ENCODE results near the gene NUTF2. TPM values are rescaled to one million over a fixed set of nuclear protein-coding genes. Genes with fewer than 3 reads are reported as not detected.
A peak's percentile ranks its signal among the peaks of the same experiment; 100 is the strongest.
"Not testable (repeated sequence)": the region's sequence is repeated elsewhere in the genome, so short reads cannot be mapped to it uniquely, and the experiment has no call there.

The NUTF2 gene
- polyA plus RNA-seq, 2 donors, result 95.4 to 109 TPM

GRCh38 chr16:67833415-67834241 lies 13.1 kb upstream of the NUTF2 start:
- peak overlapping the region; percentile 76 to 89 for H3K4me3 ChIP-seq (ENCODE audit: low read depth in 1 of 2, low read length in 2 of 2)
- no peaks in the 10 kb centered on the region for H3K27me3 ChIP-seq (ENCODE audit: control insufficient read depth in 1 of 2, insufficient read depth in 2 of 2, low read length in 2 of 2)
- WGBS, 2 donors, result 0% methylated on average over 49 of the region's 49 CpGs
- peaks cover 0 to 4% of the 10 kb centered on the region in 2 donors for H3K4me1 ChIP-seq (ENCODE audit: control insufficient read depth in 2 of 2, insufficient read depth in 2 of 2, low read length in 1 of 2)
- peaks cover 13 to 32% of the 10 kb centered on the region in 2 donors for H3K36me3 ChIP-seq (ENCODE audit: control insufficient read depth in 2 of 2, insufficient read depth in 2 of 2, low read length in 1 of 2)
- peak overlapping the region; percentile 22 to 85 for H3K27ac ChIP-seq (ENCODE audit: low read depth in 2 of 2, low read length in 1 of 2)
- no peaks in the 10 kb centered on the region for H3K9me3 ChIP-seq (ENCODE audit: control insufficient read depth in 2 of 2, insufficient read depth in 1 of 2, low read depth in 1 of 2, low read length in 1 of 2)

- WGBS, 2 donors, result 79 to 83% methylated on average over 10 of the region's 10 CpGs
- Histone ChIP-seq H3K4me1 (ENCODE audit: control insufficient read depth in 2 of 2, insufficient read depth in 2 of 2, low read length in 1 of 2) (peaks cover 0 to 4% of the 10 kb centered on the region in 2 donors), H3K27me3 (ENCODE audit: control insufficient read depth in 1 of 2, insufficient read depth in 2 of 2, low read length in 2 of 2) (no peaks in the 10 kb centered on the region), H3K27ac (ENCODE audit: low read depth in 2 of 2, low read length in 1 of 2) (no peak overlapping the region), H3K4me3 (ENCODE audit: low read depth in 1 of 2, low read length in 2 of 2) (peak overlapping the region in 1 of 2 donors; percentile 89), H3K36me3 (ENCODE audit: control insufficient read depth in 2 of 2, insufficient read depth in 2 of 2, low read length in 1 of 2) (peaks cover 9 to 27% of the 10 kb centered on the region in 2 donors), H3K9me3 (ENCODE audit: control insufficient read depth in 2 of 2, insufficient read depth in 1 of 2, low read depth in 1 of 2, low read length in 1 of 2) (no peaks in the 10 kb centered on the region)
These were observed 12.5 kb upstream of the NUTF2 start for GRCh38 chr16:67834242-67834614.

DNA sequence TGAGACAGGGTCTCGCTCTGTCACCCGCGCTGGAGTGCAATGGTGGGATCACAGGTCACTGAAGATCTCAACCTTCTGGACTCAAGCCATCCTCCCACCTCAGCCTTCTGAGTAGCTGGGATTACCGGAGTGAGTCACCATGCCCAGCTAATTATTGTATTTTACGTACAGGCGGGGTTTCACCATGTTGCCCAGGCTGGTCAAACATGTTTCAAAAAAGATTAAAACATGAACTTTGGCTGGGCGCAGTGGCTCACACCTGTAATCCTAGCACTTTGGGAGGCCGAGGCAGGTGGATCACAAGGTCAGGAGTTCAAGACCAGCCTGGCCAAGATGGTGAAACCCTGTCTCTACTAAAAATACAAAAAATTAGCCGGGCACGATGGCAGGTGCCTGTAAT lies 9.5 kb upstream of the NUTF2 start:
- not testable (repeated sequence) for H3K36me3 ChIP-seq (ENCODE audit: control insufficient read depth in 2 of 2, insufficient read depth in 2 of 2, low read length in 1 of 2); H3K4me3 ChIP-seq (ENCODE audit: low read depth in 1 of 2, low read length in 2 of 2); H3K4me1 ChIP-seq (ENCODE audit: control insufficient read depth in 2 of 2, insufficient read depth in 2 of 2, low read length in 1 of 2); H3K27me3 ChIP-seq (ENCODE audit: control insufficient read depth in 1 of 2, insufficient read depth in 2 of 2, low read length in 2 of 2); H3K9me3 ChIP-seq (ENCODE audit: control insufficient read depth in 2 of 2, insufficient read depth in 1 of 2, low read depth in 1 of 2, low read length in 1 of 2)
- 62 to 66% methylated on average over 10 of the region's 10 CpGs for WGBS, 2 donors
- peak overlapping the region in 1 of 2 donors; percentile 16 for H3K27ac ChIP-seq (ENCODE audit: low read depth in 2 of 2, low read length in 1 of 2)

DNA sequence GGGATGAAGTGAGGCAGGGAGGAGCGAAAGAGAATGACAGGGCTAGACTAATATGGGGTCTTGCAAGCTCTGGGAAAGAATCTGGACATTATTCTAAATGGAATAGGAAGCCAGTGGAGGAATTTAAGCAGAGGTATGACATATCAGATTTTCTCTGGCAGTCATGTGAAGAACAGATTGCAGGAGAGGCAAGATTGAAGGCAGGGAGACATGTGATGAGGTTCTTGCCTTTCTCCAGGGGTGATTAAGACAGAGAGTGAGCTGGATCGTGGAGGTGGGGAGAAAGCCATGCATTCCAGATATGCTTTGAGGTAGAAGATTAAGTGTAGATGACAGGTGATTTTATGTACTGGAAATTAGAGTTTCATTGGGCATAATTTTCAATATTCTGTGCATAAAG lies 8.9 kb upstream of the NUTF2 start:
- 90 to 92% methylated on average over 2 of the region's 2 CpGs for WGBS, 2 donors
- no peak overlapping the region for H3K27ac ChIP-seq (ENCODE audit: low read depth in 2 of 2, low read length in 1 of 2)
- H3K9me3 ChIP-seq (ENCODE audit: control insufficient read depth in 2 of 2, insufficient read depth in 1 of 2, low read depth in 1 of 2, low read length in 1 of 2), result no peaks in the 10 kb centered on the region

GRCh38 chr16:67841198-67841815 lies 5.4 kb upstream of the NUTF2 start:
- 37 to 47% methylated on average over 17 of the region's 17 CpGs for WGBS, 2 donors
- Histone ChIP-seq H3K4me1 (ENCODE audit: control insufficient read depth in 2 of 2, insufficient read depth in 2 of 2, low read length in 1 of 2) (peaks cover 3 to 24% of the 10 kb centered on the region in 2 donors), H3K9me3 (ENCODE audit: control insufficient read depth in 2 of 2, insufficient read depth in 1 of 2, low read depth in 1 of 2, low read length in 1 of 2) (no peaks in the 10 kb centered on the region), H3K27me3 (ENCODE audit: control insufficient read depth in 1 of 2, insufficient read depth in 2 of 2, low read length in 2 of 2) (no peaks in the 10 kb centered on the region), H3K4me3 (ENCODE audit: low read depth in 1 of 2, low read length in 2 of 2) (peak overlapping the region; percentile 78 to 90), H3K36me3 (ENCODE audit: control insufficient read depth in 2 of 2, insufficient read depth in 2 of 2, low read length in 1 of 2) (no peaks in the 10 kb centered on the region), H3K27ac (ENCODE audit: low read depth in 2 of 2, low read length in 1 of 2) (peak overlapping the region; percentile 100)

More for the DNA sequence above, 8.9 kb upstream of the NUTF2 start:
- no peaks in the 10 kb centered on the region for H3K27me3 ChIP-seq (ENCODE audit: control insufficient read depth in 1 of 2, insufficient read depth in 2 of 2, low read length in 2 of 2)
- H3K4me1 ChIP-seq (ENCODE audit: control insufficient read depth in 2 of 2, insufficient read depth in 2 of 2, low read length in 1 of 2), result peaks cover 0 to 5% of the 10 kb centered on the region in 2 donors
- no peaks in the 10 kb centered on the region for H3K36me3 ChIP-seq (ENCODE audit: control insufficient read depth in 2 of 2, insufficient read depth in 2 of 2, low read length in 1 of 2)
- H3K4me3 ChIP-seq (ENCODE audit: low read depth in 1 of 2, low read length in 2 of 2), result no peak overlapping the region

- H3K36me3 ChIP-seq (ENCODE audit: control insufficient read depth in 2 of 2, insufficient read depth in 2 of 2, low read length in 1 of 2), result no peaks in the 10 kb centered on the region
- H3K27ac ChIP-seq (ENCODE audit: low read depth in 2 of 2, low read length in 1 of 2), result peak within 1 kb of the TSS; percentile 100
- no peaks in the 10 kb centered on the region for H3K27me3 ChIP-seq (ENCODE audit: control insufficient read depth in 1 of 2, insufficient read depth in 2 of 2, low read length in 2 of 2)
- no peaks in the 10 kb centered on the region for H3K9me3 ChIP-seq (ENCODE audit: control insufficient read depth in 2 of 2, insufficient read depth in 1 of 2, low read depth in 1 of 2, low read length in 1 of 2)
- WGBS, 2 donors, result 1% methylated on average over 72 to 83 of the region's 83 CpGs
- peak within 1 kb of the TSS; percentile 78 to 90 for H3K4me3 ChIP-seq (ENCODE audit: low read depth in 1 of 2, low read length in 2 of 2)
- peaks cover 3 to 24% of the 10 kb centered on the region in 2 donors for H3K4me1 ChIP-seq (ENCODE audit: control insufficient read depth in 2 of 2, insufficient read depth in 2 of 2, low read length in 1 of 2)
These were observed 4.8 kb upstream of the NUTF2 start, which contains the start of gene THAP11 for GRCh38 chr16:67841816-67842508. Gene THAP11 (plus strand): TSS chr16:67842320. CDS start chr16:67842555, 235 bp downstream.

GRCh38 chr16:67842509-67843342 lies 4.0 kb upstream of the NUTF2 start:
- Histone ChIP-seq H3K4me1 (ENCODE audit: control insufficient read depth in 2 of 2, insufficient read depth in 2 of 2, low read length in 1 of 2) (peaks cover 3 to 24% of the 10 kb centered on the region in 2 donors), H3K9me3 (ENCODE audit: control insufficient read depth in 2 of 2, insufficient read depth in 1 of 2, low read depth in 1 of 2, low read length in 1 of 2) (no peaks in the 10 kb centered on the region), H3K4me3 (ENCODE audit: low read depth in 1 of 2, low read length in 2 of 2) (peak overlapping the region; percentile 78 to 90), H3K27me3 (ENCODE audit: control insufficient read depth in 1 of 2, insufficient read depth in 2 of 2, low read length in 2 of 2) (no peaks in the 10 kb centered on the region), H3K27ac (ENCODE audit: low read depth in 2 of 2, low read length in 1 of 2) (peak overlapping the region; percentile 100), H3K36me3 (ENCODE audit: control insufficient read depth in 2 of 2, insufficient read depth in 2 of 2, low read length in 1 of 2) (no peaks in the 10 kb centered on the region)
- WGBS, 2 donors, result 0 to 1% methylated on average over 66 to 67 of the region's 67 CpGs

- no peaks in the 10 kb centered on the region for H3K27me3 ChIP-seq (ENCODE audit: control insufficient read depth in 1 of 2, insufficient read depth in 2 of 2, low read length in 2 of 2)
- H3K27ac ChIP-seq (ENCODE audit: low read depth in 2 of 2, low read length in 1 of 2), result peak overlapping the region; percentile 100
- 3 to 7% methylated on average over 11 of the region's 11 CpGs for WGBS, 2 donors
- no peaks in the 10 kb centered on the region for H3K9me3 ChIP-seq (ENCODE audit: control insufficient read depth in 2 of 2, insufficient read depth in 1 of 2, low read depth in 1 of 2, low read length in 1 of 2)
- H3K36me3 ChIP-seq (ENCODE audit: control insufficient read depth in 2 of 2, insufficient read depth in 2 of 2, low read length in 1 of 2), result no peaks in the 10 kb centered on the region
- H3K4me3 ChIP-seq (ENCODE audit: low read depth in 1 of 2, low read length in 2 of 2), result peak overlapping the region; percentile 78 to 90
- H3K4me1 ChIP-seq (ENCODE audit: control insufficient read depth in 2 of 2, insufficient read depth in 2 of 2, low read length in 1 of 2), result peaks cover 3 to 24% of the 10 kb centered on the region in 2 donors
These were observed 3.4 kb upstream of the NUTF2 start for GRCh38 chr16:67843343-67843765.

DNA sequence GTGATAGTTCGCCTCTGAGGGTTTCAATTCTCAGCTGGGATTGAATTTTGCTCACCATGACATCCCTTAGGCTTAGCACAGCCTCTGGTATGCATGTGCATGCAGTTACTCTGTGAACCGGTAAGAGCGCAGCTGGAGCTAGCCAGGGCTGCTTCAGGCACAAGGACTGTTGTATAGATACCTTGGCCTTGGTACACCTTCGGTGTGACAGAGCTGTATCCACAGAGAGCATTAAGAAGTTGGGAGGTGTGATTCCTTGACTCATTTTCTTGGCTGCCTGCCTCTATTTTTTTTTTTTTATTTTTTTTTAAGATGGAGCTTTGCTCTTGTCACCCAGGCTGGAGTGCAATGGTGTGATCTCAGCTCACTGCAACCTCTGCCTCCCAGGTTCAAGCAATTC lies 2.2 kb upstream of the NUTF2 start:
- H3K27me3 ChIP-seq (ENCODE audit: control insufficient read depth in 1 of 2, insufficient read depth in 2 of 2, low read length in 2 of 2), result no peaks in the 10 kb centered on the region
- WGBS, 2 donors, result 46 to 62% methylated on average over 4 of the region's 4 CpGs
- no peak overlapping the region for H3K4me3 ChIP-seq (ENCODE audit: low read depth in 1 of 2, low read length in 2 of 2)
- peak overlapping the region; percentile 52 to 59 for H3K27ac ChIP-seq (ENCODE audit: low read depth in 2 of 2, low read length in 1 of 2)
- no peaks in the 10 kb centered on the region for H3K36me3 ChIP-seq (ENCODE audit: control insufficient read depth in 2 of 2, insufficient read depth in 2 of 2, low read length in 1 of 2)
- peaks cover 4 to 24% of the 10 kb centered on the region in 2 donors for H3K4me1 ChIP-seq (ENCODE audit: control insufficient read depth in 2 of 2, insufficient read depth in 2 of 2, low read length in 1 of 2)
- H3K9me3 ChIP-seq (ENCODE audit: control insufficient read depth in 2 of 2, insufficient read depth in 1 of 2, low read depth in 1 of 2, low read length in 1 of 2), result no peaks in the 10 kb centered on the region

All from esophagus (tissue), 2 donors.